ENCODE measurements around the gene ERBB4.

DNA sequence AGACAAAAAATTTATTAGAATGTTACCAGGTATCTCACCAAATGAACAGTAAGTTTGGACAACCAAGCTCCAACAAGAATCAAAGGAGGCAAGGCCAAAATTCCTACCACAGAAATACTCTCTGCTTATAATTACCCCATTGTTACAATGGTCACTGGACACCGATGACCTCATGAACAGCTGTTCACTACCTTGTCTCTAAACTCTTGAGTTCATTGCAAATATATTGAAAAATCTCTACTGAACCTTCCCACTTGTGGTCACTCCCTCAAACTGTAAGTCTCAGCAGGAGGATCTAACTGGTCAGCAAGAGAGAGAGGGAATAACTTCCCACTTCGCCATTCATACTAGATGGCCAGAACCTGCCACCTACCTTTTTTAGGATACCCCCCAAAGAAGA lies 50.0 kb downstream of the ERBB4 start:
- TF ChIP-seq, protein P1, sequence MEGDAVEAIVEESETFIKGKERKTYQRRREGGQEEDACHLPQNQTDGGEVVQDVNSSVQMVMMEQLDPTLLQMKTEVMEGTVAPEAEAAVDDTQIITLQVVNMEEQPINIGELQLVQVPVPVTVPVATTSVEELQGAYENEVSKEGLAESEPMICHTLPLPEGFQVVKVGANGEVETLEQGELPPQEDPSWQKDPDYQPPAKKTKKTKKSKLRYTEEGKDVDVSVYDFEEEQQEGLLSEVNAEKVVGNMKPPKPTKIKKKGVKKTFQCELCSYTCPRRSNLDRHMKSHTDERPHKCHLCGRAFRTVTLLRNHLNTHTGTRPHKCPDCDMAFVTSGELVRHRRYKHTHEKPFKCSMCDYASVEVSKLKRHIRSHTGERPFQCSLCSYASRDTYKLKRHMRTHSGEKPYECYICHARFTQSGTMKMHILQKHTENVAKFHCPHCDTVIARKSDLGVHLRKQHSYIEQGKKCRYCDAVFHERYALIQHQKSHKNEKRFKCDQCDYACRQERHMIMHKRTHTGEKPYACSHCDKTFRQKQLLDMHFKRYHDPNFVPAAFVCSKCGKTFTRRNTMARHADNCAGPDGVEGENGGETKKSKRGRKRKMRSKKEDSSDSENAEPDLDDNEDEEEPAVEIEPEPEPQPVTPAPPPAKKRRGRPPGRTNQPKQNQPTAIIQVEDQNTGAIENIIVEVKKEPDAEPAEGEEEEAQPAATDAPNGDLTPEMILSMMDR (IDR thresholded peaks at IDR 0.05): no peak
- TF ChIP-seq POLR2A (IDR thresholded peaks at IDR 0.05): no peak

Data from uterus (tissue), 2 donors.